K562 (cell line): ENCODE data around the gene TMCC1. TPM values are rescaled to one million over a fixed set of nuclear protein-coding genes. Genes with fewer than 3 reads are reported as not detected.

Experiments used
- CCAR2 ChIP-seq: fragments of 200-400 bp; formaldehyde crosslinking; IDR thresholded peaks from 2 replicates; pipeline ENCODE4 v1.6.1; 2017; ENCODE audit warnings: mild to moderate bottlenecking, low read depth, low read length
- CLOCK ChIP-seq: fragments of 250-450 bp; sonication (Bioruptor Pico); IDR thresholded peaks from 2 replicates; pipeline ENCODE4 v1.4.0; 2020; ENCODE audit warnings: mild to moderate bottlenecking, moderate library complexity, borderline replicate concordance
- CREB3 ChIP-seq: fragments of 450-650 bp; conservative IDR thresholded peaks from 2 replicates; pipeline ENCODE4 v1.6.1; 2016; ENCODE audit warnings: missing genetic modification characterization, low read depth, mild to moderate bottlenecking, missing compliant biosample characterization, moderate library complexity
- E2F6 ChIP-seq, 2 experiments: IDR thresholded peaks; 2 replicates each; pipeline ENCODE4 v1.6.1; 2011; ENCODE audit warnings: borderline replicate concordance in 1 of 2, control low read depth in 1 of 2, low read depth in 1 of 2, low read length in 1 of 2, mild to moderate bottlenecking in 1 of 2, mixed read lengths in 1 of 2, moderate library complexity in 1 of 2; ENCODE audit not compliant: insufficient read depth in 1 of 2, insufficient read length in 1 of 2, poor library complexity in 1 of 2, severe bottlenecking in 1 of 2; ENCODE audit errors: extremely low read depth in 1 of 2
- GTF2F1 ChIP-seq: IDR thresholded peaks from 2 replicates; pipeline ENCODE4 v1.6.1; 2011; ENCODE audit warnings: low read depth, low read length, improper control_type of control experiment
- NFIX ChIP-seq: fragments of 250-450 bp; sonication (Bioruptor Pico); IDR thresholded peaks from 2 replicates; pipeline ENCODE4 v1.4.0; 2020; ENCODE audit warnings: low read depth, mild to moderate bottlenecking, moderate library complexity
- NR2C2 ChIP-seq, 2 experiments: fragments of 200-800 bp in 1 of 2; sonication (Bioruptor generic) in 1 of 2; sonication (generic) in 1 of 2; formaldehyde crosslinking in 1 of 2; IDR thresholded peaks; 2 replicates each; pipeline versions ENCODE4 v1.6.1 to v1.8.0; 2016 to 2022; ENCODE audit warnings: mild to moderate bottlenecking in 1 of 2, missing compliant biosample characterization in 1 of 2, missing genetic modification characterization in 1 of 2, missing genetic modification reagents in 1 of 2
- ZHX1 ChIP-seq: fragments of 150-350 bp; conservative IDR thresholded peaks from 2 replicates; pipeline ENCODE4 v1.6.1; 2014; ENCODE audit warnings: low read length
- polyA plus RNA-seq, 8 experiments: library from polyadenylated mRNA; depleted of rRNA in 4 of 8; stranded (reverse) in 5 of 8; unstranded in 3 of 8; fragments of >200 nt; fragmentation: Nextera tagmentation in 2 of 8; fragmentation: Illumina TruSeq in 1 of 8; extraction: Ambion mirVana in 2 of 8; extraction: Trizol in 1 of 8; gene quantifications; 2 replicates each; pipeline versions ENCODE4 v1.2.1 to v1.2.3, GENCODE V29; 2011 to 2014; ENCODE audit warnings: inconsistent platforms in 1 of 8, missing spikeins in 1 of 8
- total RNA-seq, 7 experiments: library from RNA; depleted of rRNA in 6 of 7; stranded (reverse); fragments of >200 nt in 6 of 7; fragmentation: Illumina TruSeq in 2 of 7; extraction: Trizol in 2 of 7; gene quantifications; 2 replicates each; pipeline versions ENCODE4 v1.2.1 to v1.2.3, GENCODE V29; 2011 to 2021; ENCODE audit warnings: low replicate concordance in 1 of 7

The TMCC1 gene
- total and polyA plus RNA-seq, 9 of the 15 experiments (the other 6 are each of a cell fraction or from before 2014, with no cell fraction given), result 0.89 to 8.7 (median 4.0) TPM

- TF ChIP-seq CCAR2 (no peak), ZHX1 (no peak), CREB3 (tag) (no peak), CLOCK (CRISPR knock-in tag) (no peak), GTF2F1 (no peak), NR2C2 (CRISPR knock-in tag; IDR thresholded peaks at IDR 0.05) (no peak), NR2C2 (tag; IDR thresholded peaks at IDR 0.05) (0 out of 2 replicates have a peak, but pooled peaks have one; percentile 2), E2F6 (IDR thresholded peaks at IDR 0.05; ENCODE audit: borderline replicate concordance in 1 of 2, extremely low read depth in 1 of 2, insufficient read depth in 1 of 2, insufficient read length in 1 of 2, low read depth in 1 of 2, low read length in 1 of 2, poor library complexity in 1 of 2, severe bottlenecking in 1 of 2) (peak in 1 of 2 experiments; percentile 50), NFIX (CRISPR knock-in tag) (no peak)
Observed at GRCh38 chr3:129605922-129606635, 287.4 kb downstream of the TMCC1 start (continued).
